Measurements from ENCODE around the gene RILP.

The RILP gene

DNA sequence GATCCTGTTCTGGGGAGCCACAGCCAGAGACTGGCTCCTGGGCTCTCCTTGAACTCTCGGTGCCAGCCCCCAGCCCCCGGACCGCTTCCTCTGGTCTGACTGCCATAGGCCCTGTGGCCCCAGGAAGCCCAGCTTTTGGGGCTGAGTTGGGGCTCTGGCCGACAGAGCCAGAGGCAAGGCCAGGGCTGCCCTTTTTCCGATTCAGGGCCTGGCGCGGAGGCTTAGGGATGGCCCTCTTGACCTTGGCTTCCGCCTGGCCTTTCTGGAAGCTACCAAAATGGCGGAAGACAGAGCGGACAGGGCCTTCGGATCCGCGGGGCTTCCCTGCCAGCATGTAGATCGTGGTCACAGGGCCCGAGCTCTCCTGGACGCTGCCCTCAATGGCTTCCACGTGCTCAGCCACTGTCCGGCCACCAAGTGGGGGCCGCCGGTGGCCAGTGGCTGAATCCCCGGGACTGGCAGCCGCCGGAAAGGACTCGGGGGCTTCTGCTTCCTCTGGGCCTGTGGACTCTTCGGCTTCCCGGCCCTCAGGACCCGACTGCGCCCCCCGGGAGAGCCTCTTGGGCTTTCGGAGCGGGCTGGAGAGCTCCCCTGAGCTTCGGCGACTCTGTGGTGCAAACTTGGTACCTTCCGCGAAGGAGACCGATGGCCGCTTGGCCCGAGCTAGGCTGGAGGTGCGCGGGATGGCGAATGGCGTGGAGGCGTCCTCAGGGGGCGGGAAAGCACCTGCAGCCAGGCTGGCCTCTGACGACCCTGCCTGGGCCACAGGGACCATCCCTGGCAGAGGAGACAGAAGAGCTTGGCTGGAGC is 14.6 kb downstream of the RILP start:
- H3K36me3 ChIP-seq (ENCODE audit: control insufficient read depth, insufficient read depth, low read length): no peaks in the 10 kb centered on the region
- DNase-seq (ENCODE audit: extremely low read depth, insufficient read length): no peak
- no peak overlapping the region for H3K4me3 ChIP-seq (replicated peaks; ENCODE audit: low read depth, low read length)
- TF ChIP-seq, protein P1, sequence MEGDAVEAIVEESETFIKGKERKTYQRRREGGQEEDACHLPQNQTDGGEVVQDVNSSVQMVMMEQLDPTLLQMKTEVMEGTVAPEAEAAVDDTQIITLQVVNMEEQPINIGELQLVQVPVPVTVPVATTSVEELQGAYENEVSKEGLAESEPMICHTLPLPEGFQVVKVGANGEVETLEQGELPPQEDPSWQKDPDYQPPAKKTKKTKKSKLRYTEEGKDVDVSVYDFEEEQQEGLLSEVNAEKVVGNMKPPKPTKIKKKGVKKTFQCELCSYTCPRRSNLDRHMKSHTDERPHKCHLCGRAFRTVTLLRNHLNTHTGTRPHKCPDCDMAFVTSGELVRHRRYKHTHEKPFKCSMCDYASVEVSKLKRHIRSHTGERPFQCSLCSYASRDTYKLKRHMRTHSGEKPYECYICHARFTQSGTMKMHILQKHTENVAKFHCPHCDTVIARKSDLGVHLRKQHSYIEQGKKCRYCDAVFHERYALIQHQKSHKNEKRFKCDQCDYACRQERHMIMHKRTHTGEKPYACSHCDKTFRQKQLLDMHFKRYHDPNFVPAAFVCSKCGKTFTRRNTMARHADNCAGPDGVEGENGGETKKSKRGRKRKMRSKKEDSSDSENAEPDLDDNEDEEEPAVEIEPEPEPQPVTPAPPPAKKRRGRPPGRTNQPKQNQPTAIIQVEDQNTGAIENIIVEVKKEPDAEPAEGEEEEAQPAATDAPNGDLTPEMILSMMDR (IDR thresholded peaks at IDR 0.05; ENCODE audit: insufficient read depth, low read length, poor library complexity, severe bottlenecking): no peak
- H3K27me3 ChIP-seq (replicated peaks; ENCODE audit: control insufficient read depth, insufficient read depth, low read length): no peaks in the 10 kb centered on the region

DNA sequence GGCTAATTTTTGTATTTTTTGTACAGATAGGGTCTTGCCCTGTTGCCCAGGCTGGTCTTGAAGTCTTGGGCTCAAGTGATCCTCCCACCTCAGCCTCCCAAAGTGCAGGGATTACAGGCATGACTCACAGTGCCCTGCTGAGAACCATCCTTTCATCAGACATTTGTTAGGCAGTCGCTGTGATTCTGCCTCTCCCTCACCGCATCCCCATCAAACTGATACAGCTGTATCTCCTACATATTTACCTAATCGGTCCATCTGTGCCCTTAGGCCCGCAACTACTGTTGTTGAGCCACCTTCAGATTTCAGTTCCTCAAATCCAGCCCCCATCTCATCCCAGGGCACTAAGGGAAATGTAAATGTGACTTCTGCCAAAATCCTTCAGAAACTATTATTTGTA is 19.0 kb downstream of the RILP start:
- Histone ChIP-seq H3K27me3 (replicated peaks; ENCODE audit: control insufficient read depth, insufficient read depth, low read length) (no peaks in the 10 kb centered on the region), H3K36me3 (ENCODE audit: control insufficient read depth, insufficient read depth, low read length) (no peaks in the 10 kb centered on the region), H3K4me3 (replicated peaks; ENCODE audit: low read depth, low read length) (no peak overlapping the region)
- TF ChIP-seq, protein P1 (IDR thresholded peaks at IDR 0.05; ENCODE audit: insufficient read depth, low read length, poor library complexity, severe bottlenecking): no peak
- no peak for DNase-seq (ENCODE audit: extremely low read depth, insufficient read length)

DNA sequence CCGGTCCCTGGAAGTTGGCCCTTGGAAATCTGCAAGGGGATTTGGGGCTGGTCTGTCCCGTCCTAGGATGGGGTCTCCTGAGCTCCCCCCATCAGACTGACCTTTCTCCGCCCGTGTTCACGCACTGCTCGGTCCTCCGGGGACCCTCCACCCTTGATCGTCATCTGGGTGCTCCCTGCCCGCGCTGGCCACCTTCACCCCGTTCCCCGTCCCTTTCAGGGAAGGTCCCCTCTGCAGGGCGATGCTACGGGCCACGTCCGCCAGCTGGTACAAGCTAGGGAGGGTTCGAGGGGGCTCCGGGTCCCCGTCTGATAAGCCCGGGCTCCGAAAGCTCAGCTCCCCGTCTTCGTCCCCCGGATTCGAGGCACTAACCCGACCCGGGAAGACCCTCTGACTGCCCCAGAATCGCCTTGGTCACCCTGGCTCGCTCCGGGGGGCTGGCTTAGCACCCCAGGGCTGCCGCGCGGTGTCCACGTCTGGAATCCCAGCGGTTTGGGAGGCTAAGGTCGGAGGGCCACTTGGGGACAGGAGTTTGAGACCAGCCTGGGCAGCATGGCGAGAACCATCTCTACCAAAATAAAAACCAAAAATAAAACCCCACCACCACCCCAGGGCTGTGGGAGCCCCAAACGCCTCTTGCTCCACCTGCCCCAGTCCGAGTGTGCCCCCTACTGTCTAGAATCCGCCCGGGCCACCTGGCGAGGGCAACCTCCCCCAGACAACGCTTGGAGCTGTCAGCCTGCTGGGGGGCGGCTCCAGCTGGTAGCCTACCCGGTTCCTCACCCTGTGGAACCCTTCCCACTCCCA is 20.0 kb downstream of the RILP start:
- DNase-seq (ENCODE audit: extremely low read depth, insufficient read length): peak; percentile 74
- H3K36me3 ChIP-seq (ENCODE audit: control insufficient read depth, insufficient read depth, low read length): no peaks in the 10 kb centered on the region; the same call in 1 of the 2 replicates
- TF ChIP-seq, protein P1 (IDR thresholded peaks at IDR 0.05; ENCODE audit: insufficient read depth, low read length, poor library complexity, severe bottlenecking): peak; percentile 88
- H3K4me3 ChIP-seq (replicated peaks; ENCODE audit: low read depth, low read length): peak overlapping the region; percentile 84
- no peaks in the 10 kb centered on the region for H3K27me3 ChIP-seq (replicated peaks; ENCODE audit: control insufficient read depth, insufficient read depth, low read length)

DNA sequence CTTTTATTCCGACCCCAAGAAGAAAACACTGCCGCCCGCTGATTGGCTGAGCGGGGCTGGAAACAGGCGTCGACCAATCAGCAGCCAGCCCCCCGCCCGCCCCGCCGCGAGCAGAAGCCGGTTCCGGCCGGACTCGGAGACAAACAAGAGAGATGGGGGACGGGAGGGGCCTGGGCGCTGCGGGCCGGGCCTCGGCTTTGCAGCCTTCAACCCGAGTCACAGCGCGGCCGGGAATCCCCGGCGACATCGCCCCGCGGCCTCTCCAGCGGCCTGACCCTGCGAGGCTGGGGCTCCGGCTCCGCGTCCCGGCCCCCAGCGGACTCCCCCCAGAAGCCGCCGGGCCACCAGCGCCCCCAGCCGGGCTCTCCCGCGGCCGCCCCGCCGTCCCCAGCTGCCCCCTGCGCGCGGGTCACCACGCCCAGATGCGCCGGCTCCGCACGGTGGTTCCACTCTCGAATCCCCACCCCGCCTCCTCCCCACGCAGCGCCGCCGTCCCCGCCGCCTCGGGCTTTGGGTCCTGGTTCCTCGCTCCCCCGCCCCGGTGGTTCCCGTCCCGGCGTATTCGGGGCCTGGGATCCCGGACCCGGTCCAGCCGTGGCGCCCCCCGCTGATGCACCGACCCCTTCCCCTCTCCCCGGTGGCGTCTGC is 20.7 kb downstream of the RILP start:
- DNase-seq (ENCODE audit: extremely low read depth, insufficient read length): peak; percentile 94
- Histone ChIP-seq H3K36me3 (ENCODE audit: control insufficient read depth, insufficient read depth, low read length) (no peaks in the 10 kb centered on the region; the same call in 1 of the 2 replicates), H3K27me3 (replicated peaks; ENCODE audit: control insufficient read depth, insufficient read depth, low read length) (no peaks in the 10 kb centered on the region), H3K4me3 (replicated peaks; ENCODE audit: low read depth, low read length) (peak overlapping the region; percentile 84)
- TF ChIP-seq, protein P1 (IDR thresholded peaks at IDR 0.05; ENCODE audit: insufficient read depth, low read length, poor library complexity, severe bottlenecking): no peak

DNA sequence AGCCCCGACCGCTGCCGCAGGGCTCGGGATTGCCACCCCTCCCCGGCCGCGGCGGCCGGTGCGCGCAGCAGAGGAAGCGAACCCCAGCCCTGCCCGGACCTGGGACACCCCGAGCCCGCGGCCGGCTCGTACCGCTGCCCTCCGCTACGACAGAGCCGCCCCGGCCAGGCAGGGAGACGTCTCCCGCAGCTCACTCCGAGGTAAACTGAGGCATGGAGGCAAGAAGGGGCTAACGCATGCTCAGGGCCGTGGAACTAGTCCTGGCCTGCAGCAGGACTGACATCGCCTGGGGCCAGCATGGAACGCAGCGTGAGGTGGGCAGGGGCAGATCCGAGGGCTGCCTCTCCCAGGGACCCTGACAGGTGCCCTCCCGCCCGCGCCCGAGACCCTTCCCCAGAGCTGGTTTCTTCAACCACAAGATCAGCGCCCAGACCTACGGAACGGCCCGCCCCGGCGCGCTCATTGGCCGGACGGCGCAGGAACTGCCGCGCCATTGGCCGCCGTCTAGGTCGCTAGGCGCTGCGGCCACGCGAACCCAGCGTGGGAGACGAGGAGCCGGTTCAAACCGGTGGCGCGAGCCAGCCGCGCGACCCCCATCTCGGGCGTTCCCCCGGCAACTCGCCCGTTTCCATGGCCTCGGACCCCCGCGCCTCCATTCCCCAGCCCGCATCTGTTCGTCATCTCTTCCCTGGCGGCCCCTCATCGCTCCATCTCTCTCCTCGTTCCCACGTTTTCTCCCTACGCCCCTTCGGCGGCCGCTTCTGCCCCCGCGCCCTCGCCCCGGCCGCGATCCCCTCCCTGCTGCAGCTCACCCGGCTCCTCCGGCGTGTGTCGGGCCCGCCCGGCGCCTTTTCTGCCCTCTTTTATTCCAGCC is 21.4 kb downstream of the RILP start, which contains the start of gene SLC43A2:
SLC43A2 (minus strand) TSS at position 853 of the 874 bp plus-strand sequence. CDS start 960 bp downstream, outside the sequence.
- DNase-seq (ENCODE audit: extremely low read depth, insufficient read length): peak; percentile 90
- Histone ChIP-seq H3K36me3 (ENCODE audit: control insufficient read depth, insufficient read depth, low read length) (peaks cover 2% of the 10 kb centered on the region), H3K27me3 (replicated peaks; ENCODE audit: control insufficient read depth, insufficient read depth, low read length) (no peaks in the 10 kb centered on the region), H3K4me3 (replicated peaks; ENCODE audit: low read depth, low read length) (peak within 1 kb of the TSS; percentile 84)
- TF ChIP-seq, protein P1 (IDR thresholded peaks at IDR 0.05; ENCODE audit: insufficient read depth, low read length, poor library complexity, severe bottlenecking): no peak
